ENCODE measurements around the gene FPR2. TPM values are rescaled to one million over a fixed set of nuclear protein-coding genes. Genes with fewer than 3 reads are reported as not detected.
"Not testable (repeated sequence)": the region's sequence is repeated elsewhere in the genome, so short reads cannot be mapped to it uniquely, and the experiment has no call there.

FPR2 gene
- total RNA-seq, 1 experiment from 2014 or later: not detected

GRCh38 chr19:51739466-51740213 lies 21.3 kb upstream of the FPR2 start:
- no peak for DNase-seq (ENCODE audit: low spot score)

- DNase-seq (ENCODE audit: low spot score): no peak
These were observed 20.6 kb upstream of the FPR2 start for GRCh38 chr19:51740356-51740755.

GRCh38 chr19:51742789-51743188 lies 18.2 kb upstream of the FPR2 start:
- no peak for DNase-seq (ENCODE audit: low spot score)

GRCh38 chr19:51743405-51743804 lies 17.6 kb upstream of the FPR2 start:
- DNase-seq (ENCODE audit: low spot score): no peak

GRCh38 chr19:51746731-51747130 lies 14.2 kb upstream of the FPR2 start:
- DNase-seq (ENCODE audit: low spot score): no peak

- no peak for DNase-seq (ENCODE audit: low spot score)
These were observed 11.0 kb upstream of the FPR2 start for GRCh38 chr19:51749979-51750378.

GRCh38 chr19:51750400-51751094 lies 10.4 kb upstream of the FPR2 start:
- no peak for DNase-seq (ENCODE audit: low spot score)

- DNase-seq (ENCODE audit: low spot score): peak; percentile 29
These were observed 9.3 kb upstream of the FPR2 start, which contains the start of gene FPR1 for GRCh38 chr19:51751655-51752054. TSS of gene FPR1 (minus strand) at chr19:51751878. CDS start at chr19:51746994, 4,884 bp downstream.

GRCh38 chr19:51754109-51754508 lies 6.9 kb upstream of the FPR2 start:
- DNase-seq (ENCODE audit: low spot score): no peak

GRCh38 chr19:51754770-51755169 lies 6.2 kb upstream of the FPR2 start:
- no peak for DNase-seq (ENCODE audit: low spot score)

- DNase-seq (ENCODE audit: low spot score): no peak
These were observed 5.4 kb upstream of the FPR2 start for GRCh38 chr19:51755571-51755970.

GRCh38 chr19:51761696-51762095 lies 716 bp downstream of the FPR2 start:
- no peak for DNase-seq (ENCODE audit: low spot score)

GRCh38 chr19:51765086-51765485 lies 4.1 kb downstream of the FPR2 start:
- no peak for DNase-seq (ENCODE audit: low spot score)

- DNase-seq (ENCODE audit: low spot score): no peak
These were observed 5.5 kb downstream of the FPR2 start for GRCh38 chr19:51766461-51766860.

GRCh38 chr19:51771376-51772130 lies 10.6 kb downstream of the FPR2 start:
- no peak for DNase-seq (ENCODE audit: low spot score)

- DNase-seq (ENCODE audit: low spot score): no peak
These were observed 12.0 kb downstream of the FPR2 start for GRCh38 chr19:51772977-51773376.

- not testable (repeated sequence) for DNase-seq (ENCODE audit: low spot score)
These were observed 15.6 kb downstream of the FPR2 start for GRCh38 chr19:51776561-51776960.

- DNase-seq (ENCODE audit: low spot score): peak; percentile 89
These were observed 16.8 kb downstream of the FPR2 start for GRCh38 chr19:51777570-51778462.

GRCh38 chr19:51779181-51779580 lies 18.2 kb downstream of the FPR2 start:
- DNase-seq (ENCODE audit: low spot score): no peak

- DNase-seq (ENCODE audit: low spot score): no peak
These were observed 18.7 kb downstream of the FPR2 start for GRCh38 chr19:51779703-51780102.

- no peak for DNase-seq (ENCODE audit: low spot score)
These were observed 19.3 kb downstream of the FPR2 start for GRCh38 chr19:51780270-51780669.
